HG02884 (cell line): ENCODE measurements around the gene KCNJ10.

Source experiments
- ATAC-seq: cut with Tn5 transposase; IDR thresholded peaks from one replicate; pipeline ENCODE4 v1.9.1; 2021; ENCODE audit warnings: mild to moderate bottlenecking, moderate library complexity; ENCODE audit not compliant: unreplicated experiment

Gene KCNJ10

DNA sequence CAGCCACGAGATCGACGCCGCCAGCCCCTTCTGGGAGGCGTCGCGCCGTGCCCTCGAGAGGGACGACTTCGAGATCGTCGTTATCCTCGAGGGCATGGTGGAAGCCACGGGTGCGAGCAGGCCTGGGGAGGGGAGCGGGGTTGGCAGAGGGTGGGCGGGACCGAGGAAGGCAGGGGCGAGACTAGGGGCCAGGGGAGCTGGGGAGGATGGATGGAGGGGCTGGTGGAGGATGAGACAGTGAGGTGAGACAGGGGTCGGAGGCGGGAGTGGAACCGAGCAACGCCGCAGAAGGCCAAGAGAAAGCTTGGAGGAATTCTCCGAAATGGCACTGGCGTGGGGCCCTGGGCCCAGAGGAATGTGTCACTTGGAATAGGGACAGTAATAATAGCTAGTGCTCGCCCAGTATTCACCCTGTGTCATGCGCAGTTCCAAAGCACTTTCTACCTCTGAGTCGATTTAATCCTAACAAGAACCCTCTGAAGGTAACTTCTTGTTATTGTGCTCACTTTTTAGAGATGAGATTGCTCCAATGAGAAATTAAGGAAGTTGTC lies 14.9 kb upstream of the KCNJ10 start:
- no peak for ATAC-seq

DNA sequence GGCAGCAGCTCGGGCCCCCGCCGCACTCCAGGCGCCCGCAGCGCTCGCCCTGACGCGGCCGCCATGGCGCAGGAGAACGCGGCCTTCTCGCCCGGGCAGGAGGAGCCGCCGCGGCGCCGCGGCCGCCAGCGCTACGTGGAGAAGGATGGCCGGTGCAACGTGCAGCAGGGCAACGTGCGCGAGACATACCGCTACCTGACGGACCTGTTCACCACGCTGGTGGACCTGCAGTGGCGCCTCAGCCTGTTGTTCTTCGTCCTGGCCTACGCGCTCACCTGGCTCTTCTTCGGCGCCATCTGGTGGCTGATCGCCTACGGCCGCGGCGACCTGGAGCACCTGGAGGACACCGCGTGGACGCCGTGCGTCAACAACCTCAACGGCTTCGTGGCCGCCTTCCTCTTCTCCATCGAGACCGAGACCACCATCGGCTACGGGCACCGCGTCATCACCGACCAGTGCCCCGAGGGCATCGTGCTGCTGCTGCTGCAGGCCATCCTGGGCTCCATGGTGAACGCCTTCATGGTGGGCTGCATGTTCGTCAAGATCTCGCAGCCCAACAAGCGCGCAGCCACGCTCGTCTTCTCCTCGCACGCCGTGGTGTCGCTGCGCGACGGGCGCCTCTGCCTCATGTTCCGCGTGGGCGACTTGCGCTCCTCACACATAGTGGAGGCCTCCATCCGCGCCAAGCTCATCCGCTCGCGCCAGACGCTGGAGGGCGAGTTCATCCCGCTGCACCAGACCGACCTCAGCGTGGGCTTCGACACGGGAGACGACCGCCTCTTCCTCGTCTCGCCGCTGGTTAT lies 14.2 kb upstream of the KCNJ10 start:
- ATAC-seq: no peak

DNA sequence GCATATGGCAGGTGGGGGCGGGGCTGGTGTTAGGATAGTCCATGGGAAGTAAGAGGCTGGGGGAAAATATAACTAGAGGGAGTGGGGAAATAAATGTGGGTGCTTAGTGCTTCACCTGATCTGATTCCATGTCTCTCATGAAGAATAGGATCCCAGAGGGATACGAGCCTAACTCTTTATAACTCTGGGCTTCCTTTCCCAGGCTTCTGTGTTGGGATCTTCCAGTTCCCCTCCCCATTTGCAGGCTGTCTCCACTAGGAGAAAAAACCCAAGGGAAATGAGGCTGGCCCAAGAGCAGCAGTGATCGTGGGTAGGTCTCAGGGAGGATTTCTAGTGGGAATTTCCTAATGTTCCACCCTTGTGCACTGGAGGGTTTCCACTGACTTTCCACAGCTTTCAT lies 13.0 kb upstream of the KCNJ10 start:
- ATAC-seq: no peak

DNA sequence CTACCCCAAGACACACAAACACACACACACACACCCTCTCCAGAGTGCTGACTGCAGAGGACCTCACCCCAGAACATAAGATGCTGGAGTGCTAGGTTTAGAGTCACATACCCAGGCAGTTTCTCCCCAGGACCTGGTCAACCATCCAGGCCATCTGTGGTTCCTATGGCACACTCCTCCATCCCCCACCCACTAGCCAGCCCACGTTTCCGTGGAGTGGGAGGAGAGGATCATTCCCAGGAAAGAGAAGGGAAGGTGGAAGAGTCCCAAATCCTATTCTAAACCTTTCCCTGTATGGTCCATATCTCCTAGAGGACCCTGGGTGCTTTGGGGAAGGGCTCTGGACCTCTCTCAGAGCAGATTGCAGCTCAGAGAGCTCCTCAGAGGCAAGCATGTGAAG lies 12.5 kb upstream of the KCNJ10 start:
- no peak for ATAC-seq

DNA sequence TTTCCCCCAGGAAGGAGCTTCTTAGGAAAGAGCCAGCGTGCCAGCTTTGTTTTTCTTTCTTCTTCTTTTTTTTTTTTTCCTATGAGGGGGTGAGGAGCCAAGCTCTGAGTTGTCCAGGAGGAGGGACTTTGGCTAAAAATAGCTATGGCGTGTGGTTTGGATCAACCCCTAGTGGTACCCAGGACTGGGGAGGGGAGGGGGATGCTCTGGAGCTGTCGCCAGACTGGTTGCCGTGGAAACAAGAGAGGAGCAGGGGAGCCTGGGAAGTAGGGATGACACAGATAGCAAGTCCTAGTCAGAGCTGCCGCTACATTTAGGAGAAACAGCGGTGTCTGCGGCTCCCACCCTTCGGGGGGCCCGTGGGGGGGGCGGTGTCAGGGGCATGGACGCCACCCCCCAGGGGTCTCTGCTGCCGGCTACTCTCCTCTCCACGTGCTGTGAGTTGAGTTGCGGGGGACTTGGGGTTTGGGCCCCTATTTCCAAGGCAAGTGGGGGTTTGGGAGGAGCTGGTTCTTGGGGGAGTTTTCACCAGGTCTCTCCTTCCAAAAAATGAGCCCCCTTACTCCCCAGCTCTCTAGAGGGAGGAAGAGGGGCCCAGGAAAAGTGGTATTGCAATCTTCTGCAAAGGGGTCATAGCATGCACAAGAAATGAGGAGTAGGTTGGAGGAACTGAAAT lies 11.4 kb upstream of the KCNJ10 start, which contains the start of gene KCNJ9:
TSS of gene KCNJ9 (plus strand) at position 278 of the 676 bp plus-strand sequence. CDS start 2,493 bp downstream, outside the sequence.
- no peak for ATAC-seq

DNA sequence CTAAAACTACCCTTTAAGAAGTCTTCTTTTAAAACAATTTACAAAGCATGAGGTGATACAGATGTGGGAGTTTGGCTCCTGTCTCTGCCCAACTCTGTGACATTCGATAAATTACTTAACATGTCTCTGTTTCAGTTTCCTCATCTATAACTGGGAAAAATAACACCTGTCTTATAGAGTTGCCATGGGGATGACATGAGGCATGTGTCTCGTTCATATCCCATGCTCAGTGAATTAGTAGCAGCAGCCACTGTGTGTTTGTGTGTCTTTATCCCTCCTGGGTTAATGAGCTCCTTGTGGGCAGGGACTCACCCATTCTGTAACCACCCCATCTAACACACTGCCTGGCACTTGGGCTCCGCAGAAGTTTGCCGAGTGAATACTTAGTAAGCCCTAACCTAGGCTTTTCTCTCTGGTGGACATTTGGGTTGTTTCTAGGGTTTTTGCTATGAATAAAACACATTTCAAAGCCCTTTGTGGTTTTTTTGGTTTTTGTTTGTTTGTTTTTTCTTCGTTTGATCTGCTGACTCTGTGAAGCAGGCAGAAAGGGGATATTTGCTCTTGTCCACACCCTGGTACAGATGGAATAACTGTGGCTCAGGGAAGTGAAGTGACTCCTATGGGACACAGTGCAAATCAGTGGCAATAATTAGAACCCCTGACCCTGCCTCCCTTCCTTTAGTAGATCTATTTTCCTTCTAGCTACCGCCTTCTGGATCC lies 10.6 kb upstream of the KCNJ10 start:
- no peak for ATAC-seq

DNA sequence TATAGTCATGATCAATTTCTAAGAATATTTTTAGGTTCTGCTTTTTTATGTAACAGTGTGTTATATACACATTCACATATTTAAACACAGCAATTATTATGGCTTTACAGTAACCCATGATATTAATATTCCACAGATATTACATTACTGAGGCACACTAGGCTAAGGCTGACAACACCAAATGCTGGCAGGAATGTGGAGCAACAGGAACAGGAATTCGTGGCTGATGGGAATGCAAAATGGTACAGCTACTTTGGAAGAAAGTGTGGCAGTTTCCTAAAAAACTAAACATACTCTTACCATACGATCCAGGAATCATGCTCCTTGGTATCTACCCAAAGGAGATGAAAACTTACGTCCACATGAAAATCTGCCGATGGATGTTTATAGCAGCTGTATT lies 9.5 kb upstream of the KCNJ10 start:
- ATAC-seq: no peak

DNA sequence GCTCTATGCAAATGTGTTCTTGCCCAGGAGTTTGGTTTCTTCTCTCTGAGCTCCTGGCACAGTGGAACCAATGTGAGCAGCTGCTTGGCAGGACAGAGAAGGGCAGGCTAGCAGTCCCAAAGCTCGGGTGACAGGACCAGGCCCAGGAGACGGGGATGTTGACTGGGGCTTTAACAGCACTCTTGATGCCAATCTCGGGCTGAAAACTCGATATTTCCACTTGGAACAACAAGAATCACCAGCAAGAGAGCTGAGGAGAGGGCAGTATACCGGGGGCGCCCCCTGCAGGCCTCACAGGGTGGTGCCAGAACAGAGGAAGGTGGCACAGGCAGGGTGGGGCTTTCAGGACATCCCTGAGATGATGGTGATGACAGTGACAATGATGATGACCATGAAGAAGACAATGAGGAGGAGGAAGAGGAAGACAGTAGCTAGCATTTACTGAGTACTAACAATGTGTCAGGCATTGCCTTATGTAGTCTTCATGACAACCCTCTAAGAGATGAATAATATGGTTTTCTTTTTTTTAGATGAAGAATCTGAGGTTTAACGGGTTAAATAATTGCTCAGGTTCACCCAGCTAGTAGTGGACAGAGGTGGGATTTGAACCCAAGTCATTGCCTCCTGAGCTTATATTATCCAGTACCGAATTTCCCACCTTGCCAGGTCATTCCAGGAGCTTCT lies 8.7 kb upstream of the KCNJ10 start:
- peak; percentile 81 for ATAC-seq

DNA sequence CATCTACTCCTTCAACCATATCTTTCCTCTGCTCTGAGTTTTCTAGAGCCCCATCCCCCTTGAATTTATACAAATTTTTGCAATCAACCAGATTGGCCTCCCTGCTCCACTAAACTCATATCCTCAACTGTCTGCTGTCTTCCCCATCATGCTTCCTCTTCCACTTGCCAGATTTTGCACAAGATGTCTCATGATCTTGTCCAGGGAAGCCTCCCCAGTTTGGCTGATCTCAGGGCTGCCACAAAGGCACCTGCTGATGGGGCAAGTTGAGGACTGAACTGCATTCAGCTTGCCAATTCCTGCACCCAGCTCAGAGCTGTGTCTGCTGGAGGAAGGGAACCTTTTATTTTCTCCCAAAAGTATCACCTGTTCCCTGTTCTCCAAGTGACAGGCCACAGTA lies 7.5 kb upstream of the KCNJ10 start:
- no peak for ATAC-seq

DNA sequence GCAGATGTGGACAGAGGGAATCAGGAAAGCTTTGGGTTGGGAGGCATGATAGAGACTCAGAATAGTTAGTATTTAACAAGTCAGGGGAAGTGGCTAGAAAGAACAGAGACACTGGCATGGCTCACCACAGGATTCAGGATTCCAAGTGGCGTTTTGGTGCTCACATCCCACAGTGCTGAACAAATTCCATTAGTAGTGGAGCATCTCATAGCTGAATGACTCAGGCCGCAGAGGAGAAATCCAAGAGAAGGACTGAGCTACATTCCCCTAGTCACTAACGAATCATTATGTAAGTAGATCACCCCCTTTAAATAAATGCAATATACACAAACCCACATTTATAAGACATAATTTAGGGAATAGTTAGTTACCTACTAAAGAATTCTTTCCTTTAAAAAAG lies 6.3 kb upstream of the KCNJ10 start:
- no peak for ATAC-seq

DNA sequence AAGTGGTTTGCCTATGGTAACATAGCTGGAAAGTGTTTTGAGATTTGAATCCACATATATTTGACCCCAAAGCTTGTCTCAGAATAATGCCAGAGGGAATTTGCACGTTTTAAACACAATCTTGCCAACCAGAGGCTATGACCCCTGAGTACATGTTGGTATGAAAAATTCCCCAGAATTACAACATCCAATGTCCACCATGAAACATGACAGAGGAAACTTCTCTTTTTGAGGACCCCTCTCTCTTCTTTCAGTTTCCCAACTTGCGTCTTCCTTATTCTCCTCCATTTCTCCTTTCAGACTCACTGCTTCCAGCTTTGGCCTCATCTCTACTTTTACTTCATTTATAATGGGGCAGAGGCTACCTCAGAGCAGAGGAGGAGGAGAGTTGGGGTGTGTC lies 5.9 kb upstream of the KCNJ10 start:
- ATAC-seq: no peak

DNA sequence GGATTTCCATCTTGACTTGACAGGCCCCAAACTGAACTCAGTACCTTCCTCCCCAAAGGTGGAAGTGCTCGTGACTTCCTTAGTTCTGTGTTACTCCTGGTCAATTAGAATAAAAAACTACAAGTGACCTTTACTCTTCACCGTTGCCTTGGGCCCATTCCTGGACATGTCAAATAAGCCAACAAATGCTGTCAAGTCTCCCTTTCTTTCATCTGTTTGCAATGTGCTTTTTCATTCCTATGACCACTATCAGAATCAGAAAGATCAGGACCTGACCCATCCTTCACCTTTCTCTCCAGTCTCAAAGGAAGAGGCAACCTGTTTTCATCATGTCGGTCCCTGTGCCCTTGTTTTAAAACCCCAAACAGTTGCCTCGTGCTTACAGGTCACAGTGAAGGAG lies 4.9 kb upstream of the KCNJ10 start:
- ATAC-seq: no peak

DNA sequence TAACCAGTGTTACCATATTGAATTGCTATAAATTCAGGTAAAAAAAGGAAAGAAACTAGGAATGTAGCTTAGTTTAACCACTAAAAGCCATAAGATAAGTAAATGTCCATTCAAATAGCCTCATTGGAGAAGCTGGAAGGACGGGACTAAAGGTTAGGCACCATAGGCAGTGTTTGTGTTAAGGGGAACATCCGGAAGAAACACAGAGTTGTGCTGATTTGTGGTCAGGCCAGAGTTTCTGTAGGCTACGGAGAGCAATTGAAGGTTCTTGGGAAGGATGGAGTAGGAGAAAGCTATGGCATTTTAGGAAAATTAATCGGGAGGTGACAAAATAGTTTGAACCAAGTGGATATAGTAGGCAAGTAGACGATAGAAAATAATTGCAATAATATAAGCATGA lies 1.3 kb upstream of the KCNJ10 start:
- no peak for ATAC-seq

DNA sequence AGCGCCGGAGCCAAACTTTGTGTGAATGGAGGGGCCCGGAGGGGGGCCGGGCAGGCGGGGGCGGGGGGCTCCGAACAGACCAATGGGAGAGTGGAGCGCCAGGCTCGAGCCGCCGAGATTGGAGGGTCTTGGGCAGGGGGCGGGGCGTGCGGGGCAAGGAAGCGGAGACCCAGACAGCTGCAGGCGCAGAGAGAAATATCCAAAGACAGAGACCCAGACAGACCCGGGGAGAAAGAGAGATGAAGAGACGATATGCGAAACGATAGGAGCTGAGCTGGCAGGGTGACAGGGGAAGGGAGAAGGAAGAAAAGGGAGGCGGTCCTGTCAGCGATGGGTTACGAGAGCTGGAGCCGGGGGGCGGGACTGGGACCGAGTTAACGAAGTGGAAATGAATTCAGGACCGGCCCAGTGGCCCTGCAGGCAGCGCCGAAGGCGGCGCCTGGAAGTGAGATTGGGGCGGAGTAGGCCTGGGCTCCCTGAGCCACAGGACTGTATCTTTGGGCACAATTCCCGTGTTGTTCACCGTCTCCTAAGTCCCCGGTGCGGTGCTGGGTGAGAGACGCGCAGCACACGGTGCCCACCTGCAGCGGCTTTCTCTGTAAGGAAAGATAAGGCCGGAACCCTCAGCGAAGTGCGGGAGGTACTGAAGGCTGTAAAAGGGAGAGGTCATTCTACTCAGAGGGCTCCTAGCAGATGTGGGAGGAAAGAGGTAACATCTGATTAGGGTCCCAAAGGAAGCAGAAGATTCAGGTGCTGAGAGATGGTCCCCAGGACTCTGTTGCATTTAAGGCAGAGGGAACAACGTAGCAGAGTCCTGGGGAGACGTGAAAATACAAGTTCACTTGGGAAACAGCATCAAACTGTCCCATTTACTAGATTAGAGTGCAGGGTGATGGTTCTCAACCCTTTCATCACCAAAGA lies 543 bp upstream of the KCNJ10 start:
- ATAC-seq: no peak

DNA sequence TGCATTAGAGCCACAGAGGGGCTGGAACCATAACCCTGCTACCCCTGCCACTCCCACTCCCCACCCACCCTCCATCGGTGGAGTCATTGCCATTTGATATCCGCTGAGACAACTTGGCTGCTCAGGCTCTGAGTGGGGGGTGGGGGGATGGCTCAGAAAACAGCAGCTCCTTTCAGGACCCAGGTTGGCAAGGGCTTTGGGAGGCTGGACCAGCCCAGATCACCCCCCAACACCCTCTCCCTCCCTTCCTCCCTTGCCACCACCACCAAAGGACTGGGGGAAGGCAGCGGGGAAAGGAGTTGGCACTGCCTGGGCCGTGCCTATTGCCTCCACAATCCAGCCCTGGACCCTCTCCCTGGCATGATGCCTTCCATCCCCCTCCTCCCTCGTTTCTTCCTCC lies 1.7 kb downstream of the KCNJ10 start:
- no peak for ATAC-seq

DNA sequence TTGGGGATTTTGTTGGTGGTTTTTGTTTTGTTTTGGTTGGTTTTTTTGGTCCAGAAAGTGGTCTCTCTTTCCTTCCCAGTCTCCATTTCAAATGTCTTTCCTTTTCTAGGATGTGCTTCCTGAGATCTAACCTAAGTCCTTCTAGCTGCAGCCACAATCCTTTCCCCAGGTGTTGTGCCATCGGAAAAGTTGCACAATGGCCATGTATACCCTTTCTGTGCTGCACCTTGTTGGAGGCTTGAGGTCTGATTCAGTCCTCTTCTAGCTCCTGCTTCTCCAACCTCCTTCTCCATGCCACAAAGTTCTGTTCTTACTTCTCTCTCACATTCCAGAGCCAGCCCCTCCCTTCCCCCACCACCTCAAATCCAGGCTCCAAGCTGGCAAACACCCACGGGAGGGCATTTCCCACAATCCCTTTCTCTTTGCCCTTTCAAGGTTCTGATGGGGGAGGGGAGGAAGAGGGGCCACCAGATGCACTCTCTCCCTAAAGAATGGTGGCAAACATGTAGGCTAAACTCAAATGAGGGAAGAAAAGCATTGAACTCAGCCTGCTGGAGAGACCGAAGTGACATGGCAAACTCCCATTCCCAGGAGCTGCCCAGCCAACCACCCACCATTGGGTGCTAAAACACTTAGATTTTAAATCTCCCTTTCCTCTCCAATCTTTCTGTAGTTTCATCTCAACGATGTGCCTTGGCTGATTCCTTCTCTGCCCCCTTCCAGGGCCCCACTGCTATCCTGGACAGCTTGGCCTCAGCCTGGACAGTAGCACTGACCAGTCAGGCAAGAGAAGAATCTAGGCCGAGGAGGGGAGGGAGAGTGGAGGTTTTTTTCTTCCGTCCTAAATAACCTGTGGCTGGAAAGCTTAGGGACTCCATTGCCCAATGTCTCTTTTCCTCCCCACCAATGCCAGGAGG lies 2.9 kb downstream of the KCNJ10 start:
- ATAC-seq: no peak

DNA sequence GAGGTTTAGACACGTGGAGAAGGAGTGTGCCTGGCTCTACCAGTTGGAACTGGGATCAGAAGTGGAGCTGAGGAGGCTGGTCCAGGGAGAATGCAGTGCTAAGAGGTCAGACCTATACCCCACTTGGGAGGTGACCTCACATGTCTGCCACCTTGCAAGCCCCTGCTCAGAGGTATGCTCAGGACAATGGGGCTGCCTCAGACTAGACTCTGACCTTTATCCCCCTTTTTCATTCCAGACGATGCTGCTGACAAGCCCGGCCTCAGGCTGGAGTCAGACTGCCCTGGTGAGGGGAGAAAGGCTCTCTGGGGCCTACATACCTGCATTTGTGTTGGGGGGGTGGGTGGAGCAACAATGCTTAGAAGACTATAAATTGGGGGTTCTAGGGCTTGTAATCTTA lies 5.2 kb downstream of the KCNJ10 start:
- ATAC-seq: no peak

DNA sequence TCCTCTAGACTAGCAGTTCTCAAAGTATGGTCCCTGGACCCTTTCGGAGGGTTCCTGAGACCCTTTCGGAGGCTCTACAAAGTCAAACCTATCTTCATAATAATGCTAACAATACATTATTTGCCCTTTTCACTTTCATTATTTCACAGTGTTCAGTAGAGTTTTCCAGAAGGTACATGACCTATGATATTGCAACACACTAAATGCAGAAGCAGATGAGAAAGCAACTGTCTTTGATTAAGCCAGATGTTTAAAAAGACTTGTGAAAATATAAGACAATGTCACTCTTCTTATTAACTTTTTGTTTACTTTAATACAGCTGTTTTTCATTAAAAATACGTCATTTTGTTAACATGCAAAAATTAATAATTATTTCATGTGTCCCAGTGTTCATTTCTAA lies 5.8 kb downstream of the KCNJ10 start:
- no peak for ATAC-seq

DNA sequence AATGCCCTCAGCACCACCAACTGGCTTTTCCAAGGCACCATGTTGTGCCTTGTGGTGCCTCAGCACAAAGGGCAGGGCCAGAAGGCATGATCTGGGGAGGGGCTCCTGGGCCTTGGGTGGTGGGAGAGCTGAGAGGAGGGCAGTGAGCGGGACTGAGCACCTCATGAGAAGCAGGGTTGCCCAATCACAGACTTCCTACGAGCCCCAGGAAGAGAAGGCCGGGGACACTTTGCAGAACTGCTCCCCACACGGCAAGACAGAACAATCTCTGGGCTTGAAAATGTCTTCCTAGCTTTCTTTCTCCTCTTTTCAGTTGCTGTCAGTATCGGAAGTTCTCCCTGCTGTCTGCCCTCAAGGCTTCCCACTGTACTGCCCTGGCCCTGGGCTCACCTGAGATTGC lies 6.8 kb downstream of the KCNJ10 start:
- no peak for ATAC-seq
